Measurements from ENCODE around the gene LRTM1.

LRTM1 gene

GRCh38 chr3:54875596-54876268 lies 52.1 kb downstream of the LRTM1 start:
- no peak for TF ChIP-seq CTCF (IDR thresholded peaks at IDR 0.05)

- TF ChIP-seq CTCF (IDR thresholded peaks at IDR 0.05), result no peak
Measured at GRCh38 chr3:54874816-54875556, 52.9 kb downstream of the LRTM1 start.

GRCh38 chr3:54873059-54874010 lies 54.5 kb downstream of the LRTM1 start:
- TF ChIP-seq CTCF (IDR thresholded peaks at IDR 0.05), result no peak

- no peak for TF ChIP-seq CTCF (IDR thresholded peaks at IDR 0.05)
Measured at GRCh38 chr3:54871867-54872266, 56.0 kb downstream of the LRTM1 start.

- peak; percentile 64 for TF ChIP-seq CTCF (IDR thresholded peaks at IDR 0.05)
Measured at GRCh38 chr3:54870423-54870822, 57.4 kb downstream of the LRTM1 start.

All from LNCAP (cell line).